GM23338 (cell line): ENCODE measurements around the gene SAPCD1. TPM values are rescaled to one million over a fixed set of nuclear protein-coding genes. Genes with fewer than 3 reads are reported as not detected.

ENCODE experiments used
- ATAC-seq: fragments of 200-7000 bp; cut with Tn5 transposase; 3 replicates; pipeline ENCODE4 v1.9.1; 2020
- DNase-seq: peaks from one replicate; pipeline ENCODE4 v3.0.0-alpha.2; 2015; ENCODE audit warnings: low spot score
- H2AFZ ChIP-seq: fragments of 200-600 bp; sonication (generic); 2 replicates; pipeline ENCODE4 v1.8.0; 2016; ENCODE audit warnings: antibody characterized with exemption, mild to moderate bottlenecking, moderate library complexity
- H3F3A ChIP-seq: fragments of 200-600 bp; sonication (generic); replicated peaks from 2 replicates; pipeline ENCODE4 v1.8.0; 2017; ENCODE audit warnings: antibody characterized with exemption, mixed run types, low read depth
- H3K27ac ChIP-seq: fragments of 200-600 bp; sonication (generic); 2 replicates; pipeline ENCODE4 v1.6.1; 2016; ENCODE audit warnings: low read depth
- H3K27me3 ChIP-seq: fragments of 200-600 bp; sonication (generic); 2 replicates; pipeline ENCODE4 v1.8.0; 2016; ENCODE audit warnings: mild to moderate bottlenecking, mixed run types, moderate library complexity; ENCODE audit not compliant: insufficient read depth
- H3K36me3 ChIP-seq: fragments of 200-600 bp; sonication (generic); 2 replicates; pipeline ENCODE4 v1.8.0; 2016; ENCODE audit warnings: mild to moderate bottlenecking; ENCODE audit not compliant: insufficient read depth
- H3K4me1 ChIP-seq: fragments of 200-600 bp; sonication (generic); 2 replicates; pipeline ENCODE4 v1.8.0; 2016; ENCODE audit warnings: mild to moderate bottlenecking, moderate library complexity; ENCODE audit not compliant: insufficient read depth
- H3K4me2 ChIP-seq: fragments of 200-600 bp; sonication (generic); 2 replicates; pipeline ENCODE4 v1.7.1; 2017; ENCODE audit warnings: mixed run types
- H3K4me3 ChIP-seq: fragments of 200-600 bp; sonication (generic); 2 replicates; pipeline ENCODE4 v1.6.1; 2016; ENCODE audit warnings: mixed run types
- H3K79me2 ChIP-seq: fragments of 200-600 bp; sonication (generic); replicated peaks from 2 replicates; pipeline ENCODE4 v1.8.0; 2017; ENCODE audit warnings: mild to moderate bottlenecking; ENCODE audit not compliant: insufficient read depth
- H3K9me2 ChIP-seq: fragments of 200-600 bp; sonication (generic); 2 replicates; pipeline ENCODE4 v1.8.0; 2017; ENCODE audit not compliant: insufficient read depth
- H4K20me1 ChIP-seq: fragments of 200-600 bp; sonication (generic); replicated peaks from 2 replicates; pipeline ENCODE4 v1.8.0; 2017; ENCODE audit warnings: mild to moderate bottlenecking; ENCODE audit not compliant: insufficient read depth
- H3K27ac Mint-ChIP-seq: 2 replicates; pipeline ENCODE4 v1.8.0; 2020; ENCODE audit warnings: inconsistent platforms, mild to moderate bottlenecking, moderate library complexity, mixed read lengths
- H3K27me3 Mint-ChIP-seq: 3 replicates; pipeline ENCODE4 v1.8.0; 2022; ENCODE audit warnings: low read depth, mild to moderate bottlenecking, moderate library complexity, mixed read lengths, inconsistent platforms; ENCODE audit not compliant: insufficient read depth, poor library complexity
- H3K36me3 Mint-ChIP-seq: 3 replicates; pipeline ENCODE4 v1.8.0; 2021; ENCODE audit warnings: low read depth, mild to moderate bottlenecking, inconsistent platforms, moderate library complexity, mixed read lengths
- H3K4me1 Mint-ChIP-seq: 3 replicates; pipeline ENCODE4 v1.8.0; 2020; ENCODE audit warnings: mild to moderate bottlenecking, inconsistent platforms, mixed read lengths
- H3K4me3 Mint-ChIP-seq: 3 replicates; pipeline ENCODE4 v1.8.0; 2021; ENCODE audit warnings: moderate library complexity, mild to moderate bottlenecking, inconsistent platforms, mixed read lengths
- H3K9me3 Mint-ChIP-seq: 3 replicates; pipeline ENCODE4 v1.8.0; 2020; ENCODE audit warnings: moderate library complexity, mild to moderate bottlenecking, inconsistent platforms, mixed read lengths
- CREB1 ChIP-seq: fragments of 250-450 bp; sonication (Bioruptor Pico); IDR thresholded peaks from 2 replicates; pipeline ENCODE4 v1.5.0; 2020; ENCODE audit warnings: low read depth, mild to moderate bottlenecking, moderate library complexity
- ETS1 ChIP-seq: IDR thresholded peaks from 2 replicates; pipeline ENCODE4 v1.6.1; 2016; ENCODE audit warnings: antibody characterized with exemption
- EZH2 ChIP-seq: fragments of 200-600 bp; sonication (generic); IDR thresholded peaks from one replicate; pipeline ENCODE4 v1.8.0; 2017; ENCODE audit warnings: antibody characterized with exemption, mild to moderate bottlenecking, low read depth; ENCODE audit not compliant: unreplicated experiment
- EZH2phosphoT487 ChIP-seq: fragments of 200-600 bp; sonication (generic); IDR thresholded peaks from one replicate; pipeline ENCODE4 v1.8.1; 2018; ENCODE audit warnings: antibody characterized with exemption; ENCODE audit not compliant: unreplicated experiment
- JUNB ChIP-seq: IDR thresholded peaks from one replicate; pipeline ENCODE4 v1.6.1; 2016; ENCODE audit warnings: antibody characterized with exemption; ENCODE audit not compliant: unreplicated experiment
- NANOG ChIP-seq: IDR thresholded peaks from 2 replicates; pipeline ENCODE4 v1.6.1; 2016; ENCODE audit warnings: antibody characterized with exemption, borderline replicate concordance
- POLR2AphosphoS5 ChIP-seq: IDR thresholded peaks from 2 replicates; pipeline ENCODE4 v1.6.1; 2016; ENCODE audit warnings: antibody characterized with exemption, low read depth
- STAT1 ChIP-seq: IDR thresholded peaks from one replicate; pipeline ENCODE4 v1.6.1; 2016; ENCODE audit warnings: antibody characterized with exemption; ENCODE audit not compliant: unreplicated experiment
- ZNF114 ChIP-seq: fragments of 250-450 bp; sonication (Bioruptor Pico); IDR thresholded peaks from 2 replicates; pipeline ENCODE4 v1.5.0; 2020; ENCODE audit warnings: mild to moderate bottlenecking, moderate library complexity
- ZNF331 ChIP-seq: fragments of 250-450 bp; sonication (Bioruptor Pico); IDR thresholded peaks from 2 replicates; pipeline ENCODE4 v1.5.0; 2020; ENCODE audit warnings: low read depth, mild to moderate bottlenecking, moderate library complexity
- ZNF462 ChIP-seq: fragments of 250-450 bp; sonication (Bioruptor Pico); IDR thresholded peaks from 2 replicates; pipeline ENCODE4 v1.5.0; 2020; ENCODE audit warnings: mild to moderate bottlenecking, moderate library complexity
- polyA plus RNA-seq: library from polyadenylated mRNA; unstranded; fragments of >200 nt; fragmentation: Nextera tagmentation; extraction: Ambion mirVana; gene quantifications from 2 replicates; pipeline ENCODE4 v1.2.1, GENCODE V29; 2016
- total RNA-seq: library from RNA; depleted of rRNA; stranded (reverse); fragments of >200 nt; shearing (Covaris generic); gene quantifications from 2 replicates; pipeline ENCODE4 v1.2.3, GENCODE V29; 2014
- TF ChIP-seq, protein P1 (sequence below): IDR thresholded peaks from one replicate; pipeline ENCODE4 v1.6.1; 2018; ENCODE audit warnings: antibody characterized with exemption; ENCODE audit not compliant: unreplicated experiment
- TF ChIP-seq, protein P2 (sequence below), 2 experiments: fragments of 200-600 bp in 1 of 2; sonication (generic) in 1 of 2; conservative IDR thresholded peaks; 2 replicates each; pipeline versions ENCODE4 v1.5.1 to v1.6.1; 2016 to 2017; ENCODE audit warnings: antibody characterized with exemption in 2 of 2, low read depth in 2 of 2, mild to moderate bottlenecking in 2 of 2, moderate library complexity in 1 of 2

The SAPCD1 gene
- total and polyA plus RNA-seq, 2 experiments from 2014 or later: 3.9 to 5.0 TPM

DNA sequence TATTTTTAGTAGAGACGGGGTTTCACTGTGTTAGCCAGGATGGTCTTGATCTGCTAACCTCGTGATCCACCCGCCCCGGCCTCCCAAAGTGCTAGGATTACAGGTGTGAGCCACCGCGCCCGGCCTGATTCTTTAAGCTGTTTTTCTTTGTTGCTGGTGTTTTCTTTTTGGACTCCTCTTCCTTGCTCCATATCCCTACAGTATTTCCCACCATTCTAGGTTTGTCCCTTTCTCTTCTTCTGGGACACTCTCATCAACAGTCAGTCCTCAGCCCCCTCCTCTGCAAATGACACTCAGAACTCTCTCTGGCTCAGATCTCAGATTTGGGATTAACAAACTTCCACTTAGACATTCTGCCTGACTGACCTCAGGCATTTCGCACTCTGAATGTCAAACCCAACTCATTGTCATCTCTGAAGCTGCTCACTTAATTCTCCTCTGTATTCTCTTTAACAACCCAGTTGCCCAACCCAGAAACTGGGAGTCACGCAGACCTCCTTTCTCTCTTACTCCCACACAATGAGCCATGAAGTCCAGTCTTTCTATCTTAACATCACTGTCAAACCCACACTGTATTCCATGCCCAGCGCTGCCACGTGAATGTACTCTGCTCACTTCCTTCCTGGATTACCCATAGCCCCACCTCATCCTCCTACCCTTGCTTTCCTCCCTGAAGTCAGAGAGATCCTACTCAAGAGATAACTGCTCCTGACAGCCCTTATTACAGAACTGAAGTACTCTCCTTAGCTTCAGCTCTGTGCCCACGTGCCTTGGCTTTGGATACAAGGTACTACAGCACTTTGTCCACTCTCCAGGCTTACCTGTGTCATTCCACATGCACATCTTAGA, 36.7 kb upstream of the SAPCD1 start:
- Mint-ChIP-seq H3K4me1 (peaks cover 15% of the 10 kb centered on the region; the same call in 2 of the 3 replicates), H3K36me3 (peaks cover 29% of the 10 kb centered on the region), H3K27me3 (peaks cover 15% of the 10 kb centered on the region), H3K27ac (no peak overlapping the region), H3K9me3 (no peaks in the 10 kb centered on the region; the same call in 2 of the 3 replicates), H3K4me3 (no peak overlapping the region; the same call in 2 of the 3 replicates)
- H3K79me2 ChIP-seq: no peaks in the 10 kb centered on the region
- no peaks in the 10 kb centered on the region for H3K9me2 ChIP-seq
- H3K27me3 ChIP-seq: peaks cover 8% of the 10 kb centered on the region; the same call in 1 of the 2 replicates
- H3F3A ChIP-seq: peaks cover 4% of the 10 kb centered on the region
- no peak overlapping the region for H2AFZ ChIP-seq
- no peaks in the 10 kb centered on the region for H4K20me1 ChIP-seq
- no peak overlapping the region for H3K4me3 ChIP-seq
- H3K27ac ChIP-seq: no peak overlapping the region
- ATAC-seq: no peak
- DNase-seq: no peak
- TF ChIP-seq EZH2: no peak
- no peak for TF ChIP-seq JUNB
- TF ChIP-seq ETS1: no peak
- no peak for TF ChIP-seq ZNF114 (CRISPR knock-in tag)
- no peak for TF ChIP-seq ZNF331 (CRISPR knock-in tag)
- TF ChIP-seq, protein P1, sequence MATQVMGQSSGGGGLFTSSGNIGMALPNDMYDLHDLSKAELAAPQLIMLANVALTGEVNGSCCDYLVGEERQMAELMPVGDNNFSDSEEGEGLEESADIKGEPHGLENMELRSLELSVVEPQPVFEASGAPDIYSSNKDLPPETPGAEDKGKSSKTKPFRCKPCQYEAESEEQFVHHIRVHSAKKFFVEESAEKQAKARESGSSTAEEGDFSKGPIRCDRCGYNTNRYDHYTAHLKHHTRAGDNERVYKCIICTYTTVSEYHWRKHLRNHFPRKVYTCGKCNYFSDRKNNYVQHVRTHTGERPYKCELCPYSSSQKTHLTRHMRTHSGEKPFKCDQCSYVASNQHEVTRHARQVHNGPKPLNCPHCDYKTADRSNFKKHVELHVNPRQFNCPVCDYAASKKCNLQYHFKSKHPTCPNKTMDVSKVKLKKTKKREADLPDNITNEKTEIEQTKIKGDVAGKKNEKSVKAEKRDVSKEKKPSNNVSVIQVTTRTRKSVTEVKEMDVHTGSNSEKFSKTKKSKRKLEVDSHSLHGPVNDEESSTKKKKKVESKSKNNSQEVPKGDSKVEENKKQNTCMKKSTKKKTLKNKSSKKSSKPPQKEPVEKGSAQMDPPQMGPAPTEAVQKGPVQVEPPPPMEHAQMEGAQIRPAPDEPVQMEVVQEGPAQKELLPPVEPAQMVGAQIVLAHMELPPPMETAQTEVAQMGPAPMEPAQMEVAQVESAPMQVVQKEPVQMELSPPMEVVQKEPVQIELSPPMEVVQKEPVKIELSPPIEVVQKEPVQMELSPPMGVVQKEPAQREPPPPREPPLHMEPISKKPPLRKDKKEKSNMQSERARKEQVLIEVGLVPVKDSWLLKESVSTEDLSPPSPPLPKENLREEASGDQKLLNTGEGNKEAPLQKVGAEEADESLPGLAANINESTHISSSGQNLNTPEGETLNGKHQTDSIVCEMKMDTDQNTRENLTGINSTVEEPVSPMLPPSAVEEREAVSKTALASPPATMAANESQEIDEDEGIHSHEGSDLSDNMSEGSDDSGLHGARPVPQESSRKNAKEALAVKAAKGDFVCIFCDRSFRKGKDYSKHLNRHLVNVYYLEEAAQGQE: no peak
- no peak for TF ChIP-seq STAT1
- TF ChIP-seq POLR2AphosphoS5: no peak
- TF ChIP-seq ZNF462 (CRISPR knock-in tag): no peak
- no peak for TF ChIP-seq EZH2phosphoT487
- TF ChIP-seq CREB1 (CRISPR knock-in tag): no peak
- TF ChIP-seq, protein P2, sequence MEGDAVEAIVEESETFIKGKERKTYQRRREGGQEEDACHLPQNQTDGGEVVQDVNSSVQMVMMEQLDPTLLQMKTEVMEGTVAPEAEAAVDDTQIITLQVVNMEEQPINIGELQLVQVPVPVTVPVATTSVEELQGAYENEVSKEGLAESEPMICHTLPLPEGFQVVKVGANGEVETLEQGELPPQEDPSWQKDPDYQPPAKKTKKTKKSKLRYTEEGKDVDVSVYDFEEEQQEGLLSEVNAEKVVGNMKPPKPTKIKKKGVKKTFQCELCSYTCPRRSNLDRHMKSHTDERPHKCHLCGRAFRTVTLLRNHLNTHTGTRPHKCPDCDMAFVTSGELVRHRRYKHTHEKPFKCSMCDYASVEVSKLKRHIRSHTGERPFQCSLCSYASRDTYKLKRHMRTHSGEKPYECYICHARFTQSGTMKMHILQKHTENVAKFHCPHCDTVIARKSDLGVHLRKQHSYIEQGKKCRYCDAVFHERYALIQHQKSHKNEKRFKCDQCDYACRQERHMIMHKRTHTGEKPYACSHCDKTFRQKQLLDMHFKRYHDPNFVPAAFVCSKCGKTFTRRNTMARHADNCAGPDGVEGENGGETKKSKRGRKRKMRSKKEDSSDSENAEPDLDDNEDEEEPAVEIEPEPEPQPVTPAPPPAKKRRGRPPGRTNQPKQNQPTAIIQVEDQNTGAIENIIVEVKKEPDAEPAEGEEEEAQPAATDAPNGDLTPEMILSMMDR (conservative IDR thresholded peaks at IDR 0.05; ENCODE audit: low read depth in 2 of 2): no peak
- no peak for TF ChIP-seq NANOG
- H3K4me2 ChIP-seq: no peak overlapping the region
- H3K4me1 ChIP-seq: peaks cover 8% of the 10 kb centered on the region; the same call in 1 of the 2 replicates
- H3K36me3 ChIP-seq: no peaks in the 10 kb centered on the region
